Esophagus muscularis mucosa (tissue), 4 donors: ENCODE measurements around the gene ADGRD2. TPM values are rescaled to one million over a fixed set of nuclear protein-coding genes. Genes with fewer than 3 reads are reported as not detected.

Experiments
- DNase-seq: peaks from one replicate; pipeline ENCODE4 v3.0.0-alpha.2; 2017; ENCODE audit errors: extremely low spot score
- H3K27ac ChIP-seq, 4 donors: fragments of 200-600 bp; sonication (generic); replicated peaks in 1 of 4; 1 replicate in 3 of 4; 2 replicates in 1 of 4; pipeline ENCODE4 v1.5.1; 2016 to 2019; ENCODE audit warnings: mild to moderate bottlenecking in 1 of 4
- H3K27me3 ChIP-seq, 4 donors: fragments of 200-600 bp; sonication (generic); one replicate each; pipeline versions ENCODE4 v1.5.1 to v1.6.0; 2016 to 2019
- H3K36me3 ChIP-seq, 4 donors: fragments of 200-600 bp; sonication (generic); one replicate each; pipeline ENCODE4 v1.5.1; 2016 to 2019
- H3K4me1 ChIP-seq, 4 donors: fragments of 200-600 bp; sonication (generic); one replicate each; pipeline ENCODE4 v1.5.1; 2016 to 2019
- H3K4me3 ChIP-seq, 4 donors: fragments of 200-600 bp; sonication (generic); 1 replicate in 2 of 4; 2 replicates in 2 of 4; pipeline ENCODE4 v1.5.1; 2016 to 2019; ENCODE audit warnings: mild to moderate bottlenecking in 4 of 4, moderate library complexity in 1 of 4
- H3K9me3 ChIP-seq, 4 donors: fragments of 200-600 bp; sonication (generic); 1 replicate in 3 of 4; 2 replicates in 1 of 4; pipeline ENCODE4 v1.5.1; 2016 to 2019
- EP300 ChIP-seq: sonication (generic); formaldehyde crosslinking; IDR thresholded peaks from one replicate; pipeline ENCODE4 v1.6.1; 2017; ENCODE audit warnings: antibody characterized with exemption
- POLR2A ChIP-seq: fragments of 450-650 bp; IDR thresholded peaks from one replicate; pipeline ENCODE4 v1.6.1; 2017; ENCODE audit warnings: antibody characterized with exemption, moderate library complexity, mild to moderate bottlenecking, low read depth
- POLR2AphosphoS5 ChIP-seq, 2 donors: sonication (generic); formaldehyde crosslinking; IDR thresholded peaks; one replicate each; pipeline ENCODE4 v1.6.1; 2017; ENCODE audit warnings: antibody characterized with exemption in 2 of 2
- WGBS: methylation state at CpG from one replicate; pipeline ENCODE4 v1.1.5; 2018; 5-methylcytosine and 5-hydroxymethylcytosine counted together
- intact Hi-C: fragments of 100-400 bp; cut with DNase I; formaldehyde crosslinking; loops from one replicate; pipeline ENCODE4 v1.15.1; 2023
- total RNA-seq, 4 donors: library from RNA; depleted of rRNA; stranded (reverse); fragments of >200 nt; gene quantifications; one replicate each; pipeline versions ENCODE4 v1.1.0 to v1.2.1, GENCODE V29; 2016
- TF ChIP-seq, protein P1 (sequence below), 3 experiments: fragments of 200-600 bp in 2 of 3; fragments of 450-650 bp in 1 of 3; sonication (generic) in 2 of 3; IDR thresholded peaks; one replicate each; pipeline ENCODE4 v1.5.1; 2017 to 2019; ENCODE audit warnings: antibody characterized with exemption in 3 of 3, mild to moderate bottlenecking in 2 of 3, moderate library complexity in 1 of 3

ADGRD2 gene
- total RNA-seq, 4 donors from 2014 or later: not detected

DNA sequence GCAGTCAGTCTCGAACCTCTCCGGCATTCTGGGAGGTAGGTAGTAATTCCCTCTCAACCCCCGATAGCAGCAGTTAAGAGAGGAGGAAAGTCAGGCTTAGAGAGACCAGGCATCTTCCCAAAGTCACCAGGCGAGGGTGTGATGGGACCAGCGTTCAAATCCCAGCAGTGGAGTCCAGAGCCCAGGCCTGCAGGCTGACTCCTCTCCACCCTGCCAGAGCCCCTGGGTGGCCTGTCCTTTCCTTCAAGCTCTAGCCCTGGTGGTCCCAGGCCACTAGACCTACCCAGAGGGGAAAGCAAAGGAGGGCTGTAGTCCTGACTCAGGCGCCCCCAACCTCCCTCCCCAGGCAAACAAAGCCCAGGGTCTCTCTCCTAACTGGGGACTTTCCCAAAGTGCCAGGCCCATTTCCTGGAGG is 61.2 kb downstream of the ADGRD2 start:
- peaks cover 0 to 44% (median 0%) of the 10 kb centered on the region in 4 donors for H3K27me3 ChIP-seq
- no peak overlapping the region for H3K27ac ChIP-seq
- no peak overlapping the region for H3K4me3 ChIP-seq
- intact Hi-C loops: no loop called here
- DNase-seq: no peak
- H3K4me1 ChIP-seq: peaks cover 0 to 3% (median 0%) of the 10 kb centered on the region in 4 donors
- H3K36me3 ChIP-seq: no peaks in the 10 kb centered on the region
- no peak for TF ChIP-seq EP300
- TF ChIP-seq, protein P1, sequence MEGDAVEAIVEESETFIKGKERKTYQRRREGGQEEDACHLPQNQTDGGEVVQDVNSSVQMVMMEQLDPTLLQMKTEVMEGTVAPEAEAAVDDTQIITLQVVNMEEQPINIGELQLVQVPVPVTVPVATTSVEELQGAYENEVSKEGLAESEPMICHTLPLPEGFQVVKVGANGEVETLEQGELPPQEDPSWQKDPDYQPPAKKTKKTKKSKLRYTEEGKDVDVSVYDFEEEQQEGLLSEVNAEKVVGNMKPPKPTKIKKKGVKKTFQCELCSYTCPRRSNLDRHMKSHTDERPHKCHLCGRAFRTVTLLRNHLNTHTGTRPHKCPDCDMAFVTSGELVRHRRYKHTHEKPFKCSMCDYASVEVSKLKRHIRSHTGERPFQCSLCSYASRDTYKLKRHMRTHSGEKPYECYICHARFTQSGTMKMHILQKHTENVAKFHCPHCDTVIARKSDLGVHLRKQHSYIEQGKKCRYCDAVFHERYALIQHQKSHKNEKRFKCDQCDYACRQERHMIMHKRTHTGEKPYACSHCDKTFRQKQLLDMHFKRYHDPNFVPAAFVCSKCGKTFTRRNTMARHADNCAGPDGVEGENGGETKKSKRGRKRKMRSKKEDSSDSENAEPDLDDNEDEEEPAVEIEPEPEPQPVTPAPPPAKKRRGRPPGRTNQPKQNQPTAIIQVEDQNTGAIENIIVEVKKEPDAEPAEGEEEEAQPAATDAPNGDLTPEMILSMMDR (IDR thresholded peaks at IDR 0.05): no peak
- TF ChIP-seq POLR2AphosphoS5 (IDR thresholded peaks at IDR 0.05): no peak
- no peak for TF ChIP-seq POLR2A
- 76% methylated on average over 5 of the region's 6 CpGs for WGBS
- no peaks in the 10 kb centered on the region for H3K9me3 ChIP-seq

DNA sequence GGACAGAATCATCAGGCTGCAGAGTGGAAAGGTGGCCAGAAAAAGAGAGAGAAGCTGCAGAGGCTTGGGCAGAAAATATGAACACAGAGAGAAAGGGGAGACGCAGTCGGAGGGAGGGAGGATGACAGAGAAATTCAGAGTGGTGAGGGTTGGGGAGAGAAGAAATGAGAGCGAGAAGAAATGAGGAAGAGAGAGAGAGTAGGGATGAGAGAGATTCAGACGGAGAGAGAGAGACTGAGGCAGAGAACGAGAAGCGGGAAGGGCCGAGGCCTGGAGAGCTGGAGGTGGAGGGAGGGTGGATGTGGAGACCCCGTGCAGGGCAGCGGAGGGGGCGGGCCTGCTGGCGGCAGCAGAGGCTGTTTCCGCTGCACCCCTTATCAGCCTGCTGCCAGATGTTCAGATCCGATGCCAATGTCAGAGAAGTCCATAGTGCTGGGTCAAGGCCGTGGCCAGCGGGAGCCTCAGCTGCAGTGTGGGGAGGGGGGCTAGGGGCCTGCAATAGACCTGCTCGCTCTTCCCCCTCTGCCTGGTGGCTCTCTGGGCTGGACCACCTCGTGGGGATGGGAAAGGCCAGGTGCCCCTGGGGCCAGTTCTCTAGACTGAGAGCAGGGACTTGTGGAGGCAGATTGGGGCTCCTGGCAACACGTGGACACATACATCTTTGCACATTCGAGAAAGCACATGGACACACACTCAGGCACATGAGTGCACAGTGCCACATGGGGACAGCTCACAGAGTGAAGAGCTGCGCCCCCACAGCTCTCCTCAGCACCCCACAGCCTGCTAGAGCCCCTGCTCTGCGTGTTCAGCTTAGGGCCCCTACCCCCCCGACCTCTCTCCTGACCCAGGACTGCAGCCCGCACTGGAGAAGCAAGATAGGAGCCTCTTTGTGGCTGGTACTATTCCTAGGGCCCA is 61.9 kb downstream of the ADGRD2 start:
- whole genome bisulfite sequencing: 49% methylated on average over 14 of the region's 23 CpGs
- Histone ChIP-seq H3K27me3 (peaks cover 0 to 37% (median 0%) of the 10 kb centered on the region in 4 donors), H3K4me3 (no peak overlapping the region), H3K9me3 (no peaks in the 10 kb centered on the region), H3K4me1 (peaks cover 0 to 3% (median 0%) of the 10 kb centered on the region in 4 donors), H3K36me3 (no peaks in the 10 kb centered on the region), H3K27ac (no peak overlapping the region)
- no peak for TF ChIP-seq POLR2A
- no peak for TF ChIP-seq POLR2AphosphoS5 (IDR thresholded peaks at IDR 0.05)
- TF ChIP-seq, protein P1 (IDR thresholded peaks at IDR 0.05): no peak
- TF ChIP-seq EP300: no peak
- DNase-seq: no peak
- intact Hi-C loops: no loop called here

DNA sequence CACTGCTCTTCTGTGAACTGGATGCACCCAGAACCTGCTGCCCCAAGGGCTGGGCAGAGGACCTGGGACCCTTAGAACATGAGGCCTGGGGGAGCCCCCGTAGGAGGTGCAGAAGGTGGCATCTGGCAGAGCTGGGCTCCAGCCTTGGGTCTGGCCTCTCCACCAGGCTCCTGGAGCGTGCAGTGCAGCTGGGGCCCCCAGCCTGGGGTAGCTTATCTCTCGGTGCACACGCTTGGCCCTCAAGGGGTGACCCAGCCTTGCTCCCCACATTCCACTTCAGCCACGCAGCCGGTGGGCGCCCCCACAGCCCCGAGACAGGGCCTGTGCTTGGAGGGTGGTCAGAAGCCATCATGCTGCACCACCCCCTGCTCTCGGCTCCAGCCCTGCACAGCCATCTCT is 62.6 kb downstream of the ADGRD2 start:
- Histone ChIP-seq H3K36me3 (no peaks in the 10 kb centered on the region), H3K27me3 (peaks cover 0 to 36% (median 0%) of the 10 kb centered on the region in 4 donors), H3K9me3 (no peaks in the 10 kb centered on the region), H3K4me3 (no peak overlapping the region), H3K27ac (no peak overlapping the region), H3K4me1 (peaks cover 0 to 3% (median 0%) of the 10 kb centered on the region in 4 donors)
- TF ChIP-seq POLR2A: no peak
- TF ChIP-seq, protein P1 (IDR thresholded peaks at IDR 0.05): no peak
- TF ChIP-seq EP300: no peak
- TF ChIP-seq POLR2AphosphoS5 (IDR thresholded peaks at IDR 0.05): no peak
- intact Hi-C loops: no loop called here
- WGBS: 79% methylated on average over 4 of the region's 9 CpGs
- DNase-seq: no peak

DNA sequence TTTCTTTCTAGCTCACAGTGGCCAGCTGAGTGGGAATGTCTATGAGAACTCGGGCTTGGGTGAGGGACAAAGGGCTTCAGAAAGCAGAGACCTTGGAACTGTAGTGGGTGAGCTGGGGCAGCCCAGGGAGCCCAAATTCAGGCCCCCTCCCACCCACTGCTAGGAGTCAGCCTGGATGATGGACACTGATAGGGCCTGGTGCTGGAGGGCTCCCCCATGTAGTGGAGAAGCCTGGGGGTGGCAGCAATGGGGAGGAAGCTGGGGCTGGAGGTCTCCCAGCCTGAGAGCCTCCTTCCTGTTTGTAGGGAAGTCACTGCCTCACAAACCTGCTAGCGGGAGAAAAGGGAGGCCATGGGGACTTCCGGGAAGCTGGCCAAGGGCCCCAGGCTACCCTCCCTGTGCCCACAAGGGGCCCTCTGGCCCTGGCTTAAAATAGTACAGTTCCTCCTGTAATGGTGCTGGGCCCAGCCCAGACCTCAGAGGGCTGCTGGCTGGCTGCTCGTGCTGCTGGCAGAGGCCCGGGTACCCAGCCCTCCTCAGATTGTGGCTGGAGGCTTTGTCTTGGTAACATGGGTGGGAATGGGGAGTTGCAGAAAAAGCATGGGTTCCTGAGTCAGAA is 63.2 kb downstream of the ADGRD2 start:
- H3K9me3 ChIP-seq: no peaks in the 10 kb centered on the region
- TF ChIP-seq EP300 (no peak), POLR2A (no peak)
- TF ChIP-seq, protein P1 (IDR thresholded peaks at IDR 0.05): no peak
- no peak overlapping the region for H3K27ac ChIP-seq
- 77% methylated on average over 4 of the region's 5 CpGs for WGBS
- no peak overlapping the region for H3K4me3 ChIP-seq
- H3K4me1 ChIP-seq: peaks cover 0 to 3% (median 0%) of the 10 kb centered on the region in 4 donors
- H3K27me3 ChIP-seq: peaks cover 0 to 33% (median 0%) of the 10 kb centered on the region in 4 donors
- no peaks in the 10 kb centered on the region for H3K36me3 ChIP-seq
- no peak for DNase-seq
- intact Hi-C loops: no loop called here
